Measurements from ENCODE around the gene ABCC8.

DNA sequence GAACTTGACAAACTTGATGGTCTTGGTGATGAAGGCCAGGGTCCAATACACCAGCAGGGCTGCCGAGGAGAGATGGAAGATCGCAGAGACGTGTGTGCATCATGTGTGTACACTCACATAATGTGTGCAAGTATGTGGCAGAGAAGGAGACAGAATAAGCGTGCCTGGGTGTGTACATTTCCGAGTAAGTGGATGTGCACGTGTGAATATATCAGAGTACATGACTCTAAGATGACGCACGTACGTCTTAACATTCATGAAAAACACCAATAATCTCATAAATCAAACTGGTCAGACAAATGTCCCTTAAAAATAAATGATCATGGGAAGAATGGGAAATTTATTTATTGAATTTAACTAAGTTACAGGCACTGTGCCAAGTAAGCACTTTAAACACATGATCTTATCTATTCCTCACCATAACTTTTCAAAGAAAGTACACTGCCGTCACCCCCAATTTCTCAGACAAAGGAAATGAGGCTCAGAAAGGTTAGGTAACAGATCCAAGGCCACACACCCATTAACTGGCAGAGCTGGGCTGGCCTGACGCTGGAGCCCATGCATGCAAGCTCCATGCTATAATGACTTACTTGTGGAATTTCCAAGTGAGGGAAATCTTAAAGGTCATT lies 13.0 kb downstream of the ABCC8 start:
- TF ChIP-seq, protein P1, sequence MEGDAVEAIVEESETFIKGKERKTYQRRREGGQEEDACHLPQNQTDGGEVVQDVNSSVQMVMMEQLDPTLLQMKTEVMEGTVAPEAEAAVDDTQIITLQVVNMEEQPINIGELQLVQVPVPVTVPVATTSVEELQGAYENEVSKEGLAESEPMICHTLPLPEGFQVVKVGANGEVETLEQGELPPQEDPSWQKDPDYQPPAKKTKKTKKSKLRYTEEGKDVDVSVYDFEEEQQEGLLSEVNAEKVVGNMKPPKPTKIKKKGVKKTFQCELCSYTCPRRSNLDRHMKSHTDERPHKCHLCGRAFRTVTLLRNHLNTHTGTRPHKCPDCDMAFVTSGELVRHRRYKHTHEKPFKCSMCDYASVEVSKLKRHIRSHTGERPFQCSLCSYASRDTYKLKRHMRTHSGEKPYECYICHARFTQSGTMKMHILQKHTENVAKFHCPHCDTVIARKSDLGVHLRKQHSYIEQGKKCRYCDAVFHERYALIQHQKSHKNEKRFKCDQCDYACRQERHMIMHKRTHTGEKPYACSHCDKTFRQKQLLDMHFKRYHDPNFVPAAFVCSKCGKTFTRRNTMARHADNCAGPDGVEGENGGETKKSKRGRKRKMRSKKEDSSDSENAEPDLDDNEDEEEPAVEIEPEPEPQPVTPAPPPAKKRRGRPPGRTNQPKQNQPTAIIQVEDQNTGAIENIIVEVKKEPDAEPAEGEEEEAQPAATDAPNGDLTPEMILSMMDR (IDR thresholded peaks at IDR 0.05) = no peak
- TF ChIP-seq POLR2A (IDR thresholded peaks at IDR 0.05) = no peak
- no peak for TF ChIP-seq POLR2AphosphoS5 (IDR thresholded peaks at IDR 0.05)
- no peak for TF ChIP-seq EP300 (IDR thresholded peaks at IDR 0.05; ENCODE audit: low read depth)

Measured in transverse colon (tissue), 4 donors.